AG09309 (cell line): ENCODE data around the gene GRIN1.

ENCODE experiments used
- DNase-seq: peaks from one replicate; pipeline ENCODE4 v3.0.0-alpha.2; 2010; ENCODE audit warnings: low read depth
- H3K4me3 ChIP-seq: 2 replicates; pipeline ENCODE4 v1.5.1; 2011; ENCODE audit warnings: mild to moderate bottlenecking, low read depth, low read length, moderate library complexity; ENCODE audit not compliant: control insufficient read depth
- TF ChIP-seq, protein P1 (sequence below): IDR thresholded peaks from 2 replicates; pipeline ENCODE4 v1.5.1; 2011; ENCODE audit warnings: mild to moderate bottlenecking, low read depth, low read length, inconsistent platforms; ENCODE audit not compliant: insufficient read depth, control insufficient read depth; ENCODE audit errors: missing control alignments

Gene GRIN1

DNA sequence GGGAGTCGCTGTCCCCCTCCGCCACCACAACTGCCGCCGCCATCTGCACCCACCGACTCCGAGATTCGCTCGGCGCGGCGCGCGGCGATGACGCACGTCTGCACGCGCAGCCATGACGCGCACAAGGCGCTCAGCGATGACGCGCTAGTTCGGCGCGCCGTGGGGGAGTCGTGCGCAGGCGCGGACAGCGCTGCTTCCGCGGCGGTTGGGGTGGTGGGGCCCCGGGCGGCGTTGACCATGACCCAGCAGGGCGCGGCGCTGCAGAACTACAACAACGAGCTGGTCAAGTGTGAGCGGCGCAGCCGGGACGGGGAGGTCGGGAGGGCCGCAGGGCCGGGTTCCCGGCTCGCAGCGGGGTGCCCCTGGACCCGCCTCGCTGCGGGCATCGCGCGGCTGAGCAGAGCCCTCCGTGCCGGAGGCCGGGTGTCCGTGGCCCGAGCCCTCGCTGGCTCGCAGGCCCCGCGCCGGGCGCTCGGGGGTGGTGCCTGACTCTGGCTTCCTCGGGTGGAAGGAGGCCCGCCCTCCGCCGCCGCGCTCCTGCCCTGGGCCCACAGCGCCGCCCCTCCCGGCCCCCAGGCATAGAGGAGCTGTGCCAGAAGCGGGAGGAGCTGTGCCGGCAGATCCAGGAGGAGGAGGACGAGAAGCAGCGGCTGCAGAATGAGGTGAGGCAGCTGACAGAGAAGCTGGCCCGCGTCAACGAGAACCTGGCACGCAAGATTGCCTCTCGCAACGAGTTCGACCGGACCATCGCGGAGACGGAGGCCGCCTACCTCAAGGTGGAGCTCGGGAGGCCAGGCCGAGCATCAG, 49.7 kb downstream of the GRIN1 start, which contains the start of the genes ANAPC2 and SSNA1:
Gene ANAPC2, minus strand, starts transcription at position 71 of the 807 bp plus-strand sequence. Its CDS starts 28 bp downstream, at position 43.
Gene SSNA1, plus strand, starts transcription at position 187 of the 807 bp plus-strand sequence. Its CDS starts 51 bp downstream, at position 238.
- DNase-seq = peak; percentile 64
- TF ChIP-seq, protein P1, sequence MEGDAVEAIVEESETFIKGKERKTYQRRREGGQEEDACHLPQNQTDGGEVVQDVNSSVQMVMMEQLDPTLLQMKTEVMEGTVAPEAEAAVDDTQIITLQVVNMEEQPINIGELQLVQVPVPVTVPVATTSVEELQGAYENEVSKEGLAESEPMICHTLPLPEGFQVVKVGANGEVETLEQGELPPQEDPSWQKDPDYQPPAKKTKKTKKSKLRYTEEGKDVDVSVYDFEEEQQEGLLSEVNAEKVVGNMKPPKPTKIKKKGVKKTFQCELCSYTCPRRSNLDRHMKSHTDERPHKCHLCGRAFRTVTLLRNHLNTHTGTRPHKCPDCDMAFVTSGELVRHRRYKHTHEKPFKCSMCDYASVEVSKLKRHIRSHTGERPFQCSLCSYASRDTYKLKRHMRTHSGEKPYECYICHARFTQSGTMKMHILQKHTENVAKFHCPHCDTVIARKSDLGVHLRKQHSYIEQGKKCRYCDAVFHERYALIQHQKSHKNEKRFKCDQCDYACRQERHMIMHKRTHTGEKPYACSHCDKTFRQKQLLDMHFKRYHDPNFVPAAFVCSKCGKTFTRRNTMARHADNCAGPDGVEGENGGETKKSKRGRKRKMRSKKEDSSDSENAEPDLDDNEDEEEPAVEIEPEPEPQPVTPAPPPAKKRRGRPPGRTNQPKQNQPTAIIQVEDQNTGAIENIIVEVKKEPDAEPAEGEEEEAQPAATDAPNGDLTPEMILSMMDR = peak; percentile 57
- peak within 1 kb of the TSS; percentile 98 for H3K4me3 ChIP-seq

DNA sequence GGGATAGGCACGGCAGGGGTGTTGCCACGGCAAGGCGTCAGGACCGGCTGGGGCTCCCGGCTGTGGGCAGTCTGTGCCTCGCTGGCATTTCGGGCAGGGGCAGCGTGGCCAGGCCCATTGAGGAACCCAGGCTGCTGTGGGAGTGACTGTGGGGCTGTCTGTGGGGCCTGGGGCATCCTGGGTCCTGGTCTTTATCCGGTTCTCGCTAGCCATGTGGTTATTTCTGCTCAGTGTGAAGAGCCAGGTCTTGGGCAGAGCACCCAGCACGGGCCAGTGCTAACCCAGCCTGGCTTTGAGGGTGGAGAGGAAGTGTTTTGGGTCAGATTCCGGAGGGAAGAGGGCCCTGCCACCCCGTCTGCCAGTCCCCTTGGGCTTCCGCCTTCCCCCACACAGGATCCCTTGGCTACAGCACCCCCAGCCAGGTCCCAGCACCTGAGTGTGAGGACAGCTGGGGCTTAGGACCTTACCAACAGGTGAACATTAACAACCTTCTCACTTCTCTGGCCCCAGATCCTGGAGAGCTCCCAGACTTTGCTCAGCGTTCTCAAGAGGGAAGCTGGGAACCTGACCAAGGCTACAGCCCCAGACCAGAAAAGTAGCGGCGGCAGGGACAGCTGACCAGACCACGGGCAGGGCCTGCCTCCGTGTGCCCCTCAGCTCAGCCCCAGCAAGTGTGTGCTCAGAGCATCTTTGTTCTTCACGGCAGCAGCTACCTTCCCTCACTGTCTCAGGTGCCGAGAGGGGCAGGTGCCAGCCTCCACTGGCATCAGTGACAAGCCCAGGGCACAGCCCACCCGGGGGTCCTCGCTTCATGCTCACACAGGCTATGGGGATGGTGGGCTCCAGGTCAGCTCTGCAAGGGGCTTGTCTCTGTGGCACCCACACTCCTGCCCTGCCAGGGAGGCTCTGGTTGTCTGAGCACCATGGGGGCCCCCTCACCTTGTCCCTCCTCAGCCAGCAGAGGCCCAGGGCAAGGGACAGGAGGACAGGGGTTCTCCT, 50.6 kb downstream of the GRIN1 start:
- no peak for DNase-seq
- H3K4me3 ChIP-seq = peak overlapping the region; percentile 98
- TF ChIP-seq, protein P1 = no peak

- TF ChIP-seq, protein P1 = no peak
- no peak overlapping the region; the same call in 1 of the 2 replicates for H3K4me3 ChIP-seq
- no peak for DNase-seq
Measured at GRCh38 chr9:137190315-137190856, 51.4 kb downstream of the GRIN1 start.

- no peak overlapping the region for H3K4me3 ChIP-seq
- TF ChIP-seq, protein P1 = no peak
- DNase-seq = no peak
Measured at GRCh38 chr9:137191245-137191644, 52.3 kb downstream of the GRIN1 start.

DNA sequence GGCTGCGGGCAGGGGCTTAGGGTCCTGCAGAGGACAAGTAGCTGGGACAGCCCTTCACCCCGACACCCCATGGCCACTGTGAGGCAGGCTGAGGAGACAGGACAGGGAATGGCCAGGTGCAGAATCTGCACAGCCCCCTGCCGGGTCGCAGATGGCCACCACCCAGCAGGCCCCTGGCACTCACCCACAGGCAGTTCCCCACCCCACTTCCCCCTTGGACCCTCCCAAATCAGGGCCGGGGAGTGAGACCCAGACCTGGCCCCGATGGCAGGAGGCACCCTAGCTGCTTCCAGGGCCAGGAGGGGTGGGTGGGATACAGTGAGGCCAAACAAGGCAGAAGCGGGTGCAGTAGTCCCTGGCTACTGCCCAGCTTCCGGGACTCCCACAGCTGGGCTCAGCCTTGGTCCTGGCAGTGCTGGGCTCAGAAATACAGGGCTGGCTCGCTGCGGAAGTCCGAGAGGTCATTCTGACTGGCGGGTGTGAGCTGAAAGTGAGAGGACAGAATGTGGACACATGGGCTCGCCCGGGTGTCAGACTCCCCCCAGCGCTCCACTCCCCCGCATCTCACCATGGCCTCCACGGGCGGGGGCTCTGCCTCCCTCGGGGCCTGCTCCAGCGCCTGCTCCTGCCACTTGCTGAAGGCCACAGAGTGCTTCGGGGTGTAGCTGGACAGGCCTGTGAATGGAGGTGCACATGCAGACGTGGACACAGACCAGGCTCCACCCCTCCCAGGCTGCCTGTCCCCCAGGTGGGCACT, 52.9 kb downstream of the GRIN1 start:
- H3K4me3 ChIP-seq = no peak overlapping the region
- TF ChIP-seq, protein P1 = no peak
- no peak for DNase-seq
